K562 (cell line): ENCODE measurements around the gene ZNHIT3. TPM values are rescaled to one million over a fixed set of nuclear protein-coding genes. Genes with fewer than 3 reads are reported as not detected.

Source experiments
- CBX3 ChIP-seq, 2 experiments: IDR thresholded peaks; 1 replicate in 1 of 2; 2 replicates in 1 of 2; pipeline ENCODE4 v1.6.1; 2012; ENCODE audit warnings: inconsistent platforms in 2 of 2, low read length in 2 of 2, borderline replicate concordance in 1 of 2, control low read depth in 1 of 2
- CHD2 ChIP-seq: IDR thresholded peaks from 2 replicates; pipeline ENCODE4 v1.6.1; 2011; ENCODE audit warnings: low read depth, low read length
- E2F5 ChIP-seq: sonication (generic); formaldehyde crosslinking; IDR thresholded peaks from 2 replicates; pipeline ENCODE4 v1.8.0; 2022; ENCODE audit warnings: mild to moderate bottlenecking, missing genetic modification reagents
- GMEB1 ChIP-seq: fragments of 250-450 bp; sonication (Bioruptor Pico); IDR thresholded peaks from 2 replicates; pipeline ENCODE4 v1.4.0; 2020; ENCODE audit warnings: mild to moderate bottlenecking
- GTF2B ChIP-seq: IDR thresholded peaks from 2 replicates; pipeline ENCODE4 v1.6.1; 2011; ENCODE audit not compliant: insufficient read length; ENCODE audit errors: extremely low read depth
- HMG20A ChIP-seq: fragments of 450-650 bp; formaldehyde crosslinking; conservative IDR thresholded peaks from 2 replicates; pipeline ENCODE4 v1.4.0; 2020; ENCODE audit warnings: mild to moderate bottlenecking, mixed read lengths
- IRF2 ChIP-seq: sonication (generic); formaldehyde crosslinking; IDR thresholded peaks from 2 replicates; pipeline ENCODE4 v1.8.1; 2022; ENCODE audit warnings: mild to moderate bottlenecking, missing genetic modification reagents
- KDM1A ChIP-seq, 2 experiments: fragments of 450-650 bp; IDR thresholded peaks; 2 replicates each; pipeline ENCODE4 v1.6.1; 2016; ENCODE audit warnings: mild to moderate bottlenecking in 2 of 2
- KLF13 ChIP-seq: fragments of 450-650 bp; IDR thresholded peaks from 2 replicates; pipeline ENCODE4 v1.6.1; 2016; ENCODE audit warnings: missing genetic modification characterization, low read depth, mild to moderate bottlenecking, missing compliant biosample characterization, moderate library complexity, borderline replicate concordance
- NFE2 ChIP-seq: IDR thresholded peaks from 2 replicates; pipeline ENCODE4 v1.6.1; 2014; ENCODE audit warnings: antibody characterized with exemption, low read depth
- RERE ChIP-seq: sonication (generic); formaldehyde crosslinking; IDR thresholded peaks from 2 replicates; pipeline ENCODE4 v1.8.0; 2023; ENCODE audit warnings: missing genetic modification reagents, mild to moderate bottlenecking, borderline replicate concordance
- SAP30 ChIP-seq: fragments of 200-600 bp; sonication (generic); IDR thresholded peaks from 2 replicates; pipeline ENCODE4 v1.6.1; 2012; ENCODE audit warnings: borderline replicate concordance, low read depth, mild to moderate bottlenecking, moderate library complexity, low read length, control low read depth, inconsistent platforms; ENCODE audit not compliant: insufficient read depth, poor library complexity, severe bottlenecking
- SP2 ChIP-seq: IDR thresholded peaks from 2 replicates; pipeline ENCODE4 v1.6.1; 2011; ENCODE audit warnings: mild to moderate bottlenecking, low read depth, low read length, moderate library complexity; ENCODE audit not compliant: poor library complexity, severe bottlenecking; ENCODE audit errors: extremely low read depth
- SREBF1 ChIP-seq: fragments of 150-350 bp; IDR thresholded peaks from 2 replicates; pipeline ENCODE4 v1.6.1; 2014; ENCODE audit warnings: antibody characterized with exemption, low read depth, low read length, borderline replicate concordance
- TEAD2 ChIP-seq: fragments of 450-650 bp; IDR thresholded peaks from 2 replicates; pipeline ENCODE4 v1.6.1; 2016; ENCODE audit warnings: missing genetic modification characterization, control low read depth, missing compliant biosample characterization
- ZNF197 ChIP-seq: fragments of 200-800 bp; sonication (Bioruptor generic); IDR thresholded peaks from 2 replicates; pipeline ENCODE4 v1.6.1; 2016; ENCODE audit warnings: low read depth, missing genetic modification characterization, missing compliant biosample characterization
- polyA plus RNA-seq, 8 experiments: library from polyadenylated mRNA; depleted of rRNA in 4 of 8; stranded (reverse) in 5 of 8; unstranded in 3 of 8; fragments of >200 nt; fragmentation: Nextera tagmentation in 2 of 8; fragmentation: Illumina TruSeq in 1 of 8; extraction: Ambion mirVana in 2 of 8; extraction: Trizol in 1 of 8; gene quantifications; 2 replicates each; pipeline versions ENCODE4 v1.2.1 to v1.2.3, GENCODE V29; 2011 to 2014; ENCODE audit warnings: inconsistent platforms in 1 of 8, missing spikeins in 1 of 8
- total RNA-seq, 7 experiments: library from RNA; depleted of rRNA in 6 of 7; stranded (reverse); fragments of >200 nt in 6 of 7; fragmentation: Illumina TruSeq in 2 of 7; extraction: Trizol in 2 of 7; gene quantifications; 2 replicates each; pipeline versions ENCODE4 v1.2.1 to v1.2.3, GENCODE V29; 2011 to 2021; ENCODE audit warnings: low replicate concordance in 1 of 7
- TF ChIP-seq, protein P1 (sequence below): fragments of 250-450 bp; sonication (Bioruptor Pico); IDR thresholded peaks from 2 replicates; pipeline ENCODE4 v1.8.0; 2022; ENCODE audit warnings: moderate library complexity, mild to moderate bottlenecking, inconsistent platforms

The ZNHIT3 gene
- total and polyA plus RNA-seq, 9 of the 15 experiments (the other 6 are each of a cell fraction or from before 2014, with no cell fraction given) = 45.0 to 300 (median 88.4) TPM

- TF ChIP-seq, protein P1, sequence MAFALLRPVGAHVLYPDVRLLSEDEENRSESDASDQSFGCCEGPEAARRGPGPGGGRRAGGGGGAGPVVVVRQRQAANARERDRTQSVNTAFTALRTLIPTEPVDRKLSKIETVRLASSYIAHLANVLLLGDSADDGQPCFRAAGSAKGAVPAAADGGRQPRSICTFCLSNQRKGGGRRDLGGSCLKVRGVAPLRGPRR (CRISPR knock-in tag) = no peak
- TF ChIP-seq CHD2 = peak; percentile 97
- TF ChIP-seq HMG20A (CRISPR knock-in tag) = no peak
- no peak for TF ChIP-seq E2F5 (CRISPR knock-in tag)
- TF ChIP-seq SREBF1 = no peak
- peak; percentile 94 for TF ChIP-seq SAP30
- peak; percentile 71 for TF ChIP-seq GMEB1 (CRISPR knock-in tag)
- TF ChIP-seq KLF13 (tag) = peak; percentile 22; the same call in 1 of the 2 replicates
- no peak for TF ChIP-seq GTF2B
- TF ChIP-seq ZNF197 = no peak
- TF ChIP-seq IRF2 (CRISPR knock-in tag) = no peak
- no peak for TF ChIP-seq TEAD2 (tag)
- no peak for TF ChIP-seq RERE (CRISPR knock-in tag)
- no peak for TF ChIP-seq CBX3 (IDR thresholded peaks at IDR 0.05; ENCODE audit: borderline replicate concordance in 1 of 2, low read length in 2 of 2)
- TF ChIP-seq KDM1A (IDR thresholded peaks at IDR 0.05) = no peak
- no peak for TF ChIP-seq SP2
- no peak for TF ChIP-seq NFE2
Measured at GRCh38 chr17:36534840-36535668, 48.6 kb downstream of the ZNHIT3 start, which contains the start of the genes MYO19 and PIGW (continued).
